Measurements from ENCODE around the gene COL6A2. TPM values are rescaled to one million over a fixed set of nuclear protein-coding genes. Genes with fewer than 3 reads are reported as not detected.

The COL6A2 gene
- total RNA-seq, 1 donor from 2014 or later, result 12.6 TPM

DNA sequence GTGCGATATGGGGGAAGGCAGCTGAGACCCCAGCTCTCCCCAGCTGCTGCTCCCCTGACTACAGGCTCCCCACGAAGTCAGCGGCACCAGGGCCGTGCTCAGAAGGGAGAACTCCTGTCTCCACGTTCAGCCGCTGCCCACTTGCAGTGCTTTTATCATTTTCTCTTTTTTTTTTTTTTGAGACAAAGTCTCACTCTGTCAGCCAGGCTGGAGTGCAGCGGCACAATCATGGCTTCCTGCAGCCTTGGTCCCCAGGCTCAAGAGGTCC is 58.4 kb downstream of the COL6A2 start:
- H3K36me3 ChIP-seq (ENCODE audit: control insufficient read depth, insufficient read depth, low read length), result no peaks in the 10 kb centered on the region
- DNase-seq (ENCODE audit: low read depth) (no peak), FAIRE-seq (no peak)
- TF ChIP-seq CTCF (IDR thresholded peaks at IDR 0.05; ENCODE audit: insufficient read depth, low read length, severe bottlenecking), result no peak
- no peak overlapping the region for H3K4me3 ChIP-seq (ENCODE audit: low read depth, low read length)
- no peaks in the 10 kb centered on the region for H3K27me3 ChIP-seq (ENCODE audit: control insufficient read depth, insufficient read depth, low read length)

DNA sequence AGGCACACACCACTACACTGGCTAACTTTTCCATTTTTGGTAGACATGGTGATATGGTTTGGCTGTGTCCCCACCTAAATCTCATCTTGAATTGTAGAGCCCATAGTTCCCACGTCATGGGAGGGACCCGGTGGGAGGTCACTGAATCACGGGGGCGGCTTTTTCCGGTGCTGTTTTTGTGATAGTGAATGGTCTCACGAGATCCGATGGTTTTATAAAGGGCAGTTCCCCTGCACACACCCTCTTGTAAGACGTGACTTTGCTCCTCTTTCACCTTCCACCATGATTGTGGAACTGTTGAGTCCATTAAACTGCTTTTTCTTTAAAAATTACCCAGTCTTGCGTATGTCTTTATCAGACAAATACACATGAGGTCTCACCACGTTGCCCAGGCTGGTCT is 58.8 kb downstream of the COL6A2 start:
- DNase-seq (ENCODE audit: low read depth) (no peak), FAIRE-seq (no peak)
- Histone ChIP-seq H3K36me3 (ENCODE audit: control insufficient read depth, insufficient read depth, low read length) (no peaks in the 10 kb centered on the region), H3K4me3 (ENCODE audit: low read depth, low read length) (no peak overlapping the region), H3K27me3 (ENCODE audit: control insufficient read depth, insufficient read depth, low read length) (no peaks in the 10 kb centered on the region)
- no peak for TF ChIP-seq CTCF (IDR thresholded peaks at IDR 0.05; ENCODE audit: insufficient read depth, low read length, severe bottlenecking)

DNA sequence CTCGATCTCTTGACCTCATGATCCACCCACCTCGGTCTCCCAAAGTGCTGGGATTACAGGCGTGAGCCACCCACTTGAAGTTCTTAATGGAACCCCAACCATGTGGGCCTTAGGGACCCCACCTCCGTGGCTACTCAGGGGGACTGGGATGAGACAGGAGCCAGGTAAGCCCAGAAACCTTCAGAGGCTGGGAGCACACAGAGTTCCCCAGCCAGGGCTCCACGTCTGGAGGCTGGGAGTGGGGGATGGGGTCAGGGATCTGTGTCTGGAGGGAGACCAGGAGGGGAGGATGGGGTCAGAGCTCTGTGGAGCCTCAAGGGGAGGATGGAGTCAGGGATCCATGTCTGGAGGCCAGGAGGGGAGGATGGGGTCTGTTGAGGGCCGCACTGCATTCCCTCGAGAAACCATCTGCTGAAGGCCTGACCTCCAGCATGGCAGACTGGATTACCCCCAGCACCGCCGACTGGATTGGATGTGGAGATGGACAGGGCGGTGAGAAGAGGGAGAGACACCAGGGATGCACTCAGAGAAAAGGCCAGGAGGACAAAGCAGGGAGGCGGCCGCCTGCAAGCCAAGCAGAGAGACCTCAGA is 59.6 kb downstream of the COL6A2 start:
- Histone ChIP-seq H3K4me3 (ENCODE audit: low read depth, low read length) (no peak overlapping the region), H3K27me3 (ENCODE audit: control insufficient read depth, insufficient read depth, low read length) (no peaks in the 10 kb centered on the region), H3K36me3 (ENCODE audit: control insufficient read depth, insufficient read depth, low read length) (no peaks in the 10 kb centered on the region)
- DNase-seq (ENCODE audit: low read depth) (no peak), FAIRE-seq (no peak)
- TF ChIP-seq CTCF (IDR thresholded peaks at IDR 0.05; ENCODE audit: insufficient read depth, low read length, severe bottlenecking), result no peak

DNA sequence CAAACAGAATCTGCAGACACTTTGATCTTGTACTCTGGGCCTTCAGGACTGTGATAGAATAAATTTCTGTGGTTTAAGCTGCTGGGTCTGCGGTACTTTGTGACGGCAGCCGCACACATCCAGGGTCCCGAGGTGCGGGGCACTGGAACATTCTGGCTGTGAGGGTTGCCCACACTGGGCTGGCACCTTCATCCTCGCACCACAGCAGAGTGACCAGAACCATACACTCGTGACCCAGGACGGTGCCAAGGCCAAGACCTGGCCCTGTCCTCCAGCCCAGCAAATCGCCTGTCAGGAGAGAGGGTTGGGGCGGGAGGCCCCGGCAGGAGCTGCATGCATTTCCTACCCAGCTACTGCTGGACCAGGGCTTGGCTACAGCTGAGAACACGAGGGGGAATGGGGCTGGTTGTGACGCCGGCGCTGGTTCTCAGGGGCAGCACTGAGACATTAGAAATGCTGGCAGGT is 60.1 kb downstream of the COL6A2 start:
- no peak for DNase-seq (ENCODE audit: low read depth)
- Histone ChIP-seq H3K4me3 (ENCODE audit: low read depth, low read length) (no peak overlapping the region), H3K36me3 (ENCODE audit: control insufficient read depth, insufficient read depth, low read length) (no peaks in the 10 kb centered on the region), H3K27me3 (ENCODE audit: control insufficient read depth, insufficient read depth, low read length) (no peaks in the 10 kb centered on the region)
- no peak for TF ChIP-seq CTCF (IDR thresholded peaks at IDR 0.05; ENCODE audit: insufficient read depth, low read length, severe bottlenecking)
- FAIRE-seq, result no peak

DNA sequence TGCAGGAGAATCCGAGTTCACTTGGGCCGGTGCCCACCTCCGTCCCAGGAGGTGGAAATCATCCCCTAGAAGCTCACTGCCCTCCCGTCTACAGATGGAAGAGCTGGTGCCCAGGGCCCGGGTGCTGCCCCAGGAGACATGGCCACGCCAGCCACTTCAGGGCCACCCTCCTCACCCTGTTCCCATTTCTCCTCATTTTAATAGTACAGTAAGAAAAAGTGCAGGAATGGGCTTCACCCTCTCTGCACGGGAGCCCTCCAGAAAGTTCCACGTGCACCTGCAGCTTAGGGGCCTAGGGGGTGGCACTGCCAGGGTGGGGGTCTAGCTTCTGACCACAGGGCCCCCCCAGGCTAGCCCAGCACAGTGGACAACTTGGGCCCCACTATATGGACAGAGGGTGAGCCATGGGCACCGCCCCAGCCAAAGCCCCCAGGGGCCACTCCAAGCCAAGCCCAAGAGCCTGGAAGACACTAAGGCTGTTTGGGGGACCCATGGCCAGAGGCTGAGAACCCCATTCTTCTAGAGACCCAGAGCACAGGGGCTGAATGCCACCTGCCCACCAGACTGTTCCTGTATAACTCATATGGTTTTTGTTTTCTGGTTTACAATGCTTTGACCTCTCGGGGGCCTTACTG is 60.9 kb downstream of the COL6A2 start:
- DNase-seq (ENCODE audit: low read depth), result no peak
- no peaks in the 10 kb centered on the region for H3K27me3 ChIP-seq (ENCODE audit: control insufficient read depth, insufficient read depth, low read length)
- no peak for FAIRE-seq
- TF ChIP-seq CTCF (IDR thresholded peaks at IDR 0.05; ENCODE audit: insufficient read depth, low read length, severe bottlenecking), result no peak
- H3K4me3 ChIP-seq (ENCODE audit: low read depth, low read length), result no peak overlapping the region
- H3K36me3 ChIP-seq (ENCODE audit: control insufficient read depth, insufficient read depth, low read length), result no peaks in the 10 kb centered on the region

GRCh38 chr21:46159390-46159789 is 61.5 kb downstream of the COL6A2 start:
- DNase-seq (ENCODE audit: low read depth) (no peak), FAIRE-seq (no peak)
- no peak overlapping the region for H3K4me3 ChIP-seq (ENCODE audit: low read depth, low read length)
- no peaks in the 10 kb centered on the region for H3K36me3 ChIP-seq (ENCODE audit: control insufficient read depth, insufficient read depth, low read length)
- TF ChIP-seq CTCF (IDR thresholded peaks at IDR 0.05; ENCODE audit: insufficient read depth, low read length, severe bottlenecking), result no peak
- no peaks in the 10 kb centered on the region for H3K27me3 ChIP-seq (ENCODE audit: control insufficient read depth, insufficient read depth, low read length)
